ENCODE results near the gene MRPL52.
"Not testable (repeated sequence)": the region's sequence is repeated elsewhere in the genome, so short reads cannot be mapped to it uniquely, and the experiment has no call there.

The MRPL52 gene

GRCh38 chr14:22811722-22812121 is 18.0 kb upstream of the MRPL52 start:
- DNase-seq (ENCODE audit: low read depth): no peak

GRCh38 chr14:22812744-22813143 is 16.9 kb upstream of the MRPL52 start:
- no peak for DNase-seq (ENCODE audit: low read depth)

GRCh38 chr14:22813145-22813544 is 16.5 kb upstream of the MRPL52 start:
- DNase-seq (ENCODE audit: low read depth): no peak

GRCh38 chr14:22814373-22814772 is 15.3 kb upstream of the MRPL52 start:
- no peak for DNase-seq (ENCODE audit: low read depth)

- no peak for DNase-seq (ENCODE audit: low read depth)
Observed at GRCh38 chr14:22814941-22815713, 14.6 kb upstream of the MRPL52 start, which contains the start of gene SLC7A7. Gene SLC7A7 (minus strand): TSS chr14:22815435. CDS start chr14:22813398, 2,037 bp downstream.

GRCh38 chr14:22819151-22819988 is 10.3 kb upstream of the MRPL52 start:
- DNase-seq (ENCODE audit: low read depth): no peak

- no peak for DNase-seq (ENCODE audit: low read depth)
Observed at GRCh38 chr14:22820731-22821130, 9.0 kb upstream of the MRPL52 start.

GRCh38 chr14:22821193-22822015 is 8.3 kb upstream of the MRPL52 start:
- no peak for DNase-seq (ENCODE audit: low read depth)

GRCh38 chr14:22822016-22822570 is 7.6 kb upstream of the MRPL52 start:
- no peak for DNase-seq (ENCODE audit: low read depth)

- DNase-seq (ENCODE audit: low read depth): no peak
Observed at GRCh38 chr14:22822571-22823098, 7.1 kb upstream of the MRPL52 start.

- peak; percentile 90 for DNase-seq (ENCODE audit: low read depth)
Observed at GRCh38 chr14:22824711-22825359, 4.9 kb upstream of the MRPL52 start.

GRCh38 chr14:22829076-22829660 is 519 bp upstream of the MRPL52 start:
- DNase-seq (ENCODE audit: low read depth): not testable (repeated sequence)

GRCh38 chr14:22830443-22831010 is 840 bp downstream of the MRPL52 start:
- no peak for DNase-seq (ENCODE audit: low read depth)

GRCh38 chr14:22835505-22835904 is 5.8 kb downstream of the MRPL52 start:
- no peak for DNase-seq (ENCODE audit: low read depth)

- DNase-seq (ENCODE audit: low read depth): no peak
Observed at GRCh38 chr14:22836301-22837113, 6.8 kb downstream of the MRPL52 start, which contains the start of gene MMP14. Gene MMP14 (plus strand): TSS chr14:22836585. CDS start chr14:22836818, 233 bp downstream.

- DNase-seq (ENCODE audit: low read depth): no peak
Observed at GRCh38 chr14:22837114-22837749, 7.5 kb downstream of the MRPL52 start.

GRCh38 chr14:22837750-22838538 is 8.3 kb downstream of the MRPL52 start:
- no peak for DNase-seq (ENCODE audit: low read depth)

- DNase-seq (ENCODE audit: low read depth): no peak
Observed at GRCh38 chr14:22838631-22839041, 8.9 kb downstream of the MRPL52 start.

Measured in HS-5 (cell line).